Left cardiac atrium (tissue), 4 donors: ENCODE measurements around the gene NUDT1. TPM values are rescaled to one million over a fixed set of nuclear protein-coding genes. Genes with fewer than 3 reads are reported as not detected.
A peak's percentile ranks its signal among the peaks of the same experiment; 100 is the strongest.

Source experiments
- ATAC-seq, 2 donors: fragments of 200-7000 bp; cut with Tn5 transposase; one replicate each; pipeline ENCODE4 v1.9.1; 2020; ENCODE audit warnings: mild to moderate bottlenecking in 2 of 2, moderate library complexity in 2 of 2
- DNase-seq: peaks from one replicate; pipeline ENCODE4 v3.0.0-alpha.2; 2020
- intact Hi-C, 2 donors: fragments of 100-400 bp; cut with DNase I; formaldehyde crosslinking; loops; one replicate each; pipeline versions ENCODE4 v1.14.1 to v1.15.1; 2022 to 2023
- total RNA-seq, 2 donors: library from RNA; stranded (reverse); fragmentation: NEBNext Ultra II Directional; extraction: Animal tissue kit (Norgen Biotek cat#: 25700); gene quantifications; one replicate each; pipeline ENCODE4 v1.2.1, GENCODE V29; 2021
- donor health status: DM: no; HTN: yes; CAD: no.
- donor health status: DM: no; HTN: yes; CAD: no; lungs with severe emphysema.
- donor health status: DM: yes; HTN: yes; CAD: no.
- donor health status: Dilated cardiomyopathy.

The NUDT1 gene
- total RNA-seq, 2 donors from 2014 or later, result 15.4 to 15.8 TPM

DNA sequence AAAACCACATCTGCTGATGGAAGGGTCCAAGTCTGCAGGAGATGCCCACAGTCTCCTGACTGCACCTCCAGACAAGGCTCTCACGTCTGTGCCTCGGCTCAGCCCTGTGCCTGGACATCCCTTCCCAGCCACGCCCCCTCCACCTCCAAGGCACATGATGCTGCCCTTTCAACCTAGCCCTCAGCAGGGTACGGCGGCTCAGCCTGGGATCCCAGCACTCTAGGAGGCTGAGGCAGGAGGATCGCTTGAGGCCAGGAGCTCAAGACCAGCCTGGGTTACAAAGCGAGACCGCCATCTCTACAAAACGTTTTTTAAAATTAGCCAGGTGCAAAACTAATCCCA is 23.6 kb upstream of the NUDT1 start:
- ATAC-seq (no peak), DNase-seq (no peak)
- intact Hi-C loops, result no loop called here

DNA sequence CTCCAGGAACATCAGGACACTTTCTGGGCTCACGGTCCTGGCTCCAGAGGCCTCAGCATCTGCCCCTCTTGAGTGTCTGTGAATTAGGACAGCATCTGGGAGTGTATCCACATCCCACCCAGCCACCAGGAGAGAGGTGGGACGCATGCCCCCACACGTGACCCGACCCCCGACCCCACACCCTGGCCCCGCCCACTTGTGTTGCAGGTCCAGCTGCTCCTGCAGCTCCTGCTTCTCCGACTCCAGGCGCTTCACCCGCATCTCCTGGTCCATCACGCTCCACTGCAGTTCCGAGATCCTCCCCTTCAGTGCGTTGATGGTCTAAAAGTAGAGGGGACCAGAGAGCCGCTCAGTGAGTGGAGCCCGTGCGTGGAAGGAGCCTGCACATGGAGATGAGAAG is 22.9 kb upstream of the NUDT1 start:
- intact Hi-C loops, result no loop called here
- ATAC-seq (no peak), DNase-seq (no peak)

DNA sequence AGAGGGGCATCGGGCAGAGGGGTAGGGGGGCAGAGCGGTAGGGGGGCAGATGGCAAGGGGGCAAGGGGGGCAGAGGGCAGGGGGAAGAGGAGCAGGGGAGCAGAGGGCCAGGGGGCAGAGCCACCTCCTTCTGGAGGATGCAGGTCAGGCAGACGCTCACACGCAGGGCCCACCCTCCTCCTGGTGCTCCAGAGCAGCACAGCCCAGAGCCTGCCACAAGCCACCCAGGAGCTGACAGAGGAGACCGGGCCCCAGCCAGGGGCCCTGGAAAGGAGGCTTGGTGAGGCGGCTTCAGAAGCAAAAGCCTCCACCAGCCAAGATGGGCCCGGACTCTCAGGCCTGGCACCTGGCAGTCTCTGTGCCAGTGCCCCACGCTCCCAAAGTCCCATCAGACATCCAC is 22.4 kb upstream of the NUDT1 start:
- intact Hi-C loops, result no loop called here
- ATAC-seq (no peak), DNase-seq (no peak)

DNA sequence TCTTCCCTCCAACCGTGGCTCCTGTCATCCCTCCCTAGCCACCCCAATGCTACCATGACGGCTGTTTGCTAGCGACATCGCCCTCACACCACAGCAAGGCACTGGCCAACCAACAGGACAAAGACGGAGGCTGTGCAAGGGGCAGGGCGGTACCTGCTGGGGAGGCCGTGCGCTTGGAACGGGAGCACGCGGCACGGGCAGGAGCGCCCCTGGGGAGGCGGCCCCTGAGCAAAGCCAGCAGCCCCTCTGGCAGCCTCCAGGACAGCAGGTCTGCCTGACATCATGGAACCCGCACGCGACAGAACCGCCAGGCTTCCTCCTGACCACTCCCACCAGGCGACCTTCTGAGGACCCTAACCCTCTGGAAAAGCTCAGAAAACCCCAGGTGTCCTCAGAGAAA is 22.0 kb upstream of the NUDT1 start:
- intact Hi-C loops, result no loop called here
- DNase-seq (no peak), ATAC-seq (no peak)

DNA sequence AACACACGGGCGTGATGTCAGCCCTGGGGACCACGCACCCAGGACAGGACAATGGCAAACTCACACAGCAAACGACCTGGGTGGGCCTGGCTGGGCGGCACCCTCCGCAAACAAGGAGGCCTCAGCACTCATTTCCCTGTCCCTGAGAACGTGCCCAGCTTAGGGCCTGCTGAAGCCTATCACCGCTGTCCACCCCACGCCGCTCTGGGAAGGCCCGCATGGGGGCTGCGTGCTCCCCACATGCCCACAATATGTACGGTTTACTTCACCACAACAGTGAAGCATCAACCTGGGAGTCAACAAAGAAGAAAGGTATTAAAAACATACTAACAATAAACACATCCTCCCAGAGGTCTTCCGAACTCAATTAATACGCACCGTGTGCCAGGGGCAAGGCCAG is 21.5 kb upstream of the NUDT1 start:
- DNase-seq (no peak), ATAC-seq (no peak)
- intact Hi-C loops, result no loop called here

DNA sequence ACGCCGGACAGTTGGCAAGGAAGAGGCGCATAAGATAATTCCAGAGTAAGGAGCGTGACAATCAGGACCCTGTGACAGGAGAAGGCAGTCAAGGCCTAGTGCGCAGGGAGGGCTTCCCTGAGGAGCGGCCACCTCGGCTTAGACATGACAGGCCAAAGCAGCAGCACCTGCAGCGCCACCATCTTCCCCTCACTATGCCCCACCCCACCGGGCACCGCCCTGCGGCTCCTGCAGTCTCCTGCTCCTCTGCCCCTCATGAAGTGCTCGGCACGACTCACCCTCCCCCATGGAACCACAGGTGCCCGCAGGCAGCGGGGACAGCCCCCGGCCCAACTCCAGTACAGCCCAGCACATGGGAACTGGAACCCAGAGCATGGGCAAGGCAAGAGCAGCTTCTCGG is 21.1 kb upstream of the NUDT1 start:
- DNase-seq (no peak), ATAC-seq (no peak)

DNA sequence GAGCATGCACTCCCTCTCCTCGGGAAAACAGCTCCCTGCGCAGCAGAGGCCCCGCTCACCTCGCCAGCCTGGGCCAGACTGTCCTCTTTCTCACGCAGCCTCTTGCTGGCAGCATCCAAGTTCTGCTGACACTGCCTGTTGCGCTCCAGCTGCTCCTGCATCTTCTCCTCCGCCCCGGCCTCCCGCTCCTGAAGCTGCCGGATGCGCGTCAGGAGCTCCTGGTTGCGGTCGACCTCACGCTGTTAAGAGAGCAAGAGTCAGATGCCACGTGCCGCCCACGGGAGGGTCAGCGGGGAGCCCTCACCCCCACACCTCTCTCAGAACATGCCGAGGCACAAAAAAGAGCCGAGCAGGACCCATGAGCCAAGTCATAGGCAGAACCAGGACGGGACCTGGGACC is 19.5 kb upstream of the NUDT1 start:
- intact Hi-C loops, result no loop called here
- DNase-seq, result no peak
- ATAC-seq, result no peak

More for the DNA sequence above, 21.1 kb upstream of the NUDT1 start:
- intact Hi-C loops, result no loop called here

DNA sequence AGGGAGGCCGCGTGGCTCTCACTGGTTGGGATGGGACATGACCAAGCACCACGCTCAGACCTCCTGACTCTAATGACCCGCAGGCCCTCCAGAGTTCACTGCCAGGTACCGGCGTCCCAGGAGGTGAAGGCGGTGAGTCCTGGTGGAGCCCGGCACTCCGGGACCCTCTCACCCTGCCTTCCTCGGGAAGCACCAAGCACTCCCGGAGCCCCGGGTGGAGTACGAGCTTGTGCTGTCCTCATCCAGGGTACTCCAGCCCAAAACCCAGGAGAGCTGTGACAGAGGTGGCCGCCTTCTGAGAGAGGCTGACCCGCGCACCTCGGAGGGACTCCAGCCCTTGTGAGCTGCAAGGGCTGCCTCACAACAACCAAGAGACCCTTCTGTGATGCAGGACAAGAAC is 18.7 kb upstream of the NUDT1 start:
- no peak for ATAC-seq
- DNase-seq, result no peak
- intact Hi-C loops, result no loop called here

DNA sequence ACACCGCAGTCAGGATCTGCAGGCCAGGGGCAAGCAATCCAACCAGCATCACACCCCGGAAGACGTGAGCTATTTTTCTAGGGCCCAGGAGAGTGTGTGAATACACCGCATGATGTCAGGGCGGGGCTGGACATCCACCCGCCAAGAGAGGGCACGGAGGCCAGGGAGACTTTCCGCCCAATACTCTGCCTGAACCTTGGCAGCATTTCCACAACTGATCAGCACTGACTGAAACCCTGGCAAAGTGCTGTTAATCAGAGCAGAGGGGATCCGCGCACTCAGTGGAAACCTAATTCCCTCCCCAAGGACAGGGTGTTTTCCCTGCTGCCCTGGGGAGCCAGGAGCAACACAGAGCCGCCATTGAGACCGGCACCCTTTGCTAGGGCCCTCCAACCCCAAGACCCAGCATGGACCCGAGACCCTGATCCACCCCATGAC is 17.5 kb upstream of the NUDT1 start:
- intact Hi-C loops, result no loop called here
- DNase-seq (no peak), ATAC-seq (peak in 1 of 2 donors; percentile 17)

DNA sequence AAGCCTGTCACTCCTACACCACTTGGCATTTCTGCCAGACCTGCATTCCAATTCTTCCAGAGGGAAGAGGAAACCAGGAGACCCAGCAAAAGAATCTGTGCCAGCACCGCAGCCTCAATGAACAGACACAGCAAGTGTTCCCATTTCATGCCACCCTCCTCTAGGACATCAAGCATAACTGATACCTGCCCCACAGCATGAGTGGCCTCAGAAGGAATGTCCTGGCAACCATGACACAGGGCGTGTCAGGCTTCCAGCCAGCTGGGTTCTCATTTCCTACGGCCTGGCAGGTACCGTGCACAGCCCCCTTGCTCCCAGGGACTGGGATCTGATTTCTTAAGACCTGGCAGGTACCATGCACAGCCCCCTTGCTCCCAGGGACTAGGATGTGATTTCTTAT is 17.1 kb upstream of the NUDT1 start:
- no peak for ATAC-seq
- intact Hi-C loops, result no loop called here

DNA sequence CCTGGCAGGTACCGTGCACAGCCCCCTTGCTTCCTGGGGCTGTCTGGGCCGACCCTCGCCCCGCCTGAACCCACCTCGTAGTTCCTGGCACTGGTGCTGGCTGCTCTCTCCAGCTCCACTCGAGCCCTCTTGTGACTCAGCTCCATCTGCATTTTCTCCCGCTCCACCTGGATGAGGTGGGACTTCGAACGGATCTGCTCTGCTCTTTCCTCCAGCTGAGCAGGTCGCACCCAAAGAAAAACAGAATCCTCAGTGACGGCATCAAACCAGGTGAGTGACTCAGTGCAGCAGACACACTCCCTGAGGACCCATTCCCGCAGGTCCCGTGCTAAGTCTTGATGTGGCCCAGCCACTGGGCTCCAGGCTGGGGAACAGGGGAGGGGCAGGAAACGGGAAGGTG is 16.7 kb upstream of the NUDT1 start:
- DNase-seq (no peak), ATAC-seq (no peak)
- intact Hi-C loops, result no loop called here

More for the DNA sequence above, 17.1 kb upstream of the NUDT1 start:
- no peak for DNase-seq

DNA sequence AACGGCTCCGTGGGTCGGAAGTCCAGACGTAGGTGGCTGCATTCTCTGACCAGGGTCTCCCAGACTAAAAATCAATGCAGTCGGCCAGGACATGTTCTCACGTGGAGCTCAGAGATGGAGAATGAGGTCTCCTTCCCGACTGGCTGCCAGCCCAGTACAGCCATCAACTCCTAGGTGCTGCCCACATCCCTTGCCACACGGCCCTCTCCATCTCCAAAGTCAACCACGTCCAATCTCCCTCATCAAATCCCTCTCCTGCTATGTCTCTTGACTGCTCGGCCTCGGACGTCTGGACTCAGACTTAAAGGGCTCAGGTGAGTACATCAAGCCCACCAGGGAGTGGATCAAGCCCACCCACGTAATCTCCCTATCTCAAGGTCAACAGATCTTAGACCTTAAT is 16.2 kb upstream of the NUDT1 start:
- intact Hi-C loops, result no loop called here
- DNase-seq (no peak), ATAC-seq (no peak)

DNA sequence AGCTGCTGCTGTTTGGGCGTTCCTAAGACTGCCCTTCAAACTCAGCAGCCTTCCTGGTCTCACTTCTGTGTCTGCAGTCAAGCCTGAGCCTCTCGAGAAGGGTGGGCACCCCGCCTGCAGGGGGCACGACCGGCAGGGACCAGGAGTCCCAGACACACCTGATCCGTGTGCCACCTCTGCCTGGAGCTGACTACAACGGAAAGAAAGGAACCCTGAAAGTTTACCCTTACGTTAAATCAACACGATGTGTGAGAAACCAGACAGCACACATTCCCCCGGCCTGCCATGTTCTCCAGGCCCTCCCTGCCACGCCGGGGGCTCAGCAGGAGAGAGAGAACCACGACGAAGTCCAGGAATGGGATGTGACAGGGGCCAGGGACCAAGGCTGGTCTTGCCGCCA is 14.3 kb upstream of the NUDT1 start:
- intact Hi-C loops, result no loop called here

DNA sequence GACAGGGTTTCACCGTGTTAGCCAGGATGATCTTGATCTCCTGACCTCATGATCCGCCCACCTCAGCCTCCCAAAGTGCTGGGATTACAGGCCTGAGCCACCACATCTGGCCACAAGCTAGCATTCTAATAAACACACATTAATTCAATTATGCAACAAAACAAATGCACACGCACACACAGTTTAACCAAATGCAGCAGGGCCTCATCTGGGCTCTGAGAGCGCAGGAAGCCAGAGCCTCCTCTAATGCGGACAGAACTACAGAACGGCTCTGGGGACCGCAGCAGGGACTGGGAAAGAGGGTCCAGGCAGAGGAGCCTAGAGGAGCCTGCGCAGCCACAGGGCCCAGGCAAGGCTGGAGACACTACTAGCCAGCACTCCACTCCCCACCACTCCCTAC is 13.1 kb upstream of the NUDT1 start:
- ATAC-seq (no peak), DNase-seq (no peak)
- intact Hi-C loops, result no loop called here

More for the DNA sequence above, 14.3 kb upstream of the NUDT1 start:
- DNase-seq (no peak), ATAC-seq (no peak)

DNA sequence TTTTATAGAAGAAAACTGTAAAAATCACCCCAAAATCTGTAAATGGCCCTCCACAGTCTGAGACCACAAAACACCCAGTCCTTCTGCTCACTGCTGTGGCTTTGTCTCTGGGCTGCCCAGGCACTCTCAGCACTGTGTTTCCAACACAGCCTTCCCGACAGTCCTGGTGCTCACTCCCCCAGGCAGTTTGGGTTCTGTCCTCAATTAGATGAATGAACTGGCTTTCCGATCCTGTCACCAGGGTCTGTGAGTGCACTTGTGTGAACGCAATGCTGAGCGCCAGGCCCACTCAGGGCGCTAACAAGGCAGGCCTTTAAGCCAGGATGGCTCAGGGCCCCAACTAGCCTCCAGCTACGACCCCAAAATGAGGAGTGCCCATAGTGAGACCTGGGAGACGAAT is 12.6 kb upstream of the NUDT1 start:
- ATAC-seq, result no peak
- intact Hi-C loops, result no loop called here
- no peak for DNase-seq

DNA sequence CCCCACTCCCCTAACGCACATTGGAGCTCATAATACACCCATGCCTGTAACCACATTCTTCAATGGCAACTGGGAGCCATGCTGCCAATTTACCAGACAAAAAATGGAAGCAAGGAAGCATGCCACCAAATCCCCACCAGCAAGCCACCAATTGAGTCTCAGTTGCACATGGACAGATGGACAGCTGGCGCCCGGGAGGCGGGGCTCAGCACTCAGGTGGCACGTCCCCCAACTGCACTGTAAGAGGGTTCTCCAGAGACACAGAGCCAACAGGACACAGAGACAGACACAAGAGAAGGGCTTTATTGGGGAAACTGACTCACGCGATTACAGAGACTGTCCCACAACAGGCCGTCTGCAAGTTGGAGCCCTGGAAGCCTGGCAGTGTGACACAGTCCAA is 11.8 kb upstream of the NUDT1 start:
- no peak for DNase-seq
- intact Hi-C loops, result no loop called here
- ATAC-seq, result no peak

DNA sequence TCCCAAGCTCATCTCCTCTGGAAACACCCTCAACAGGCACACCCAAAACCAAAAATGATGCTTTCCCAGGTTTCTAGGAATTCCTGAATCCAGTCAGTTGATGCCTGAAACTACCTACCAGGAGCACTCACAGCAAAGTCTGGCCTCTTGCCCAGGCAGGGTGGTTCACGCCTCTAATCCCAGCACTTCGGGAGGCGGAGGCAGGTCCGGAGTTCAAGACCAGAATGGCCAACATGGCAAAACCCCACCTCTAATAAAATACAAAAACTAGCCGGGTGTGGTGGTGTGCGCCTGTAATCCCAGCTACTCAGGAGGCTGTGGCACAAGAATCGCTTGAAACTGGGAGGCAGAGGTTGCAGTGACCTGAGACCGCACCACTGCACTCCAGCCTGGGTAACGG is 11.1 kb upstream of the NUDT1 start:
- intact Hi-C loops, result no loop called here
- DNase-seq (no peak), ATAC-seq (no peak)

DNA sequence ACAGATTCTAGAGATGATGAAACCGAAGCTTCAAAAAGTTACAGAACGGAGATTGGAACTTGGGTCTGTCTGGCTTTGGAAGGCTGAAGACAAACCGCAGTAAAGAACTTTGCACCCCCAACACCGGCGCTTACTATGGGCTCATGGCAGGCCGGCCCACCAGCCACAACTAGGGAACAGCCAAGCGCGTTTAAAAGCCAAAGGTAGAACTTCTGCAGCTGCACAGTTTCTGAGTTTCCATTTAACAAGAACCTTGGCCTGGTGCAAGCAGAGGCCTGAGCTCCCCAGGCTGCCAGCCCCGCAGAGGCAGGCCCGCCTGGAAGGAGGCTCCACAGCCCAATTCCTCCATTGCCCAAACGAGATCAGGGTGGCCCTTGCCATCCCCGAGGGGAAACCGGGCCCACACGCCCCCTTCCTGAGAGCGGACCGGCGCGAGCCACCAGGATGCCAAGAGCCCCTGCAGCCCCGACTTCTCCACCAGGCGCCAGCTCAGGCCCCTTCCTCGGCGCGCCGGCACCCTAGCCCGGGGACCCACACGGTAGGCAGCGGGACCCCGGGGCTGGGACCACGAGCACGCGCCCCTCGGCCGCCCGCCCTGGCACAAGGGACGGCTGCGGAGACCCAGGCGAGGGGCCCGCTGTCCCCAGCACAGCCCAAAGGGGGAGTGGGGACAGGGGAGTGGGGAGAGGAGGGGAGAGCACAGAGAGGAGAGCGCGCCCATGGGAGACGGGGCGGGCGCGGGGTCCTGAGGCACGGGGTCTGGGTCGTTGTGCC is 9.8 kb upstream of the NUDT1 start:
- DNase-seq (no peak), ATAC-seq (peak; percentile 45 to 52)
- intact Hi-C loops, result no loop called here

DNA sequence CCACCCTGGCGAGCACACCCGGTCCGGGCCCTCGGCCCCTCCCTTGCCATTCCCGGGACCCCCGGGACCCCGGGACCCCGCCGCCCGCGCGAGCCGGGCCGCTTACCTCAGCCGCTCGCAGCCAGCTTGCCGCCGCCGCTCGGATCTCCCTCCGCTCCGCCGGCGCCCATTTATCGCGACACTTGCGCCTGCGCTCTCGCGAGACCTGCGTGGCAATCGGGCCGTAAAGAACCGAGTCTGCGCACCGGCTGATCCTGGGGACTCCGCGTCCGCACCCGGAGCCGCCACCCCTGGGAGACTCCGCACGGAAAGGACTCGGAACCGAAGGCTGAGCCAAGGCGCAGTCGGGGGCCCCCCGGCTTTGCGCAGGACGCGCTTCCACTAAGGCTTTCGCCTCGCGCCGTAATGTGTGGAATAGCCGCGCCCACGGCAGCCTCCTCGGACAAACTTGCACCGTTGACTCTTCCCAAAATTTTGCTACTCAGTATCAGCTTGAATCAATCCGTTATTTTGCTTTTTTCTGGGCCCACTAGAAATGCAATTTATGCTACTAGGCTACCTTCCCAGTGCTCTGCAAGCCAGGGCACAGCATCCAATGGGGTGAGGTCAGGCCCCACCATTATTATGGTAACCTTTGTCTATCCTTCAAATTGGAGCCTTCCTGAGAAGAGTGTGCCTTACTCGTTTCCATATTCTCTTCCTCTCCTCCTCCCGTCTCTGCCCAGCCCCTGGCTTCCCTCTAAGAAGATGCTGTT is 9.1 kb upstream of the NUDT1 start, which contains the start of gene MAD1L1:
MAD1L1 (minus strand) TSS at position 180 of the 755 bp plus-strand sequence. CDS start 2,812 bp downstream, outside the sequence.
- peak; percentile 93 for DNase-seq
- peak; percentile 92 to 93 for ATAC-seq
- intact Hi-C loops, result no loop called here

DNA sequence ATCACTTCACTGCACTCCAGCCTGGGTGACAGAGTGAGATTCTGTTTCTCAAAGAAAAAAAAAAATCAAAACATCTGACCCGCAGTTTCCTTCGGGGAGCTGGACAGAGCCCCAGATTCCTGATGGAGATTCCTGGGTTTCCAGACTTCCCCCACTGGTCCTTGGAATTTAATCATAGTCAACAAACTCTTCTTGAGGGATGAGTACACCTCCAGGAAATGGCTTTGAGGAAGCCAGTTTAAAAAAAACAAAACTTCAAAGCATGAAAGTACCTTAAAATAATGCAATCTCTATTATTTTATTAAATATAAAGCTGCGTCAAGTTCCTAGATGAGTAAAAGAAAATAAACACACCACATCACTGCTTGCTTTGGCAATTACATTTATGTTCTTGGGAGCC is 8.1 kb upstream of the NUDT1 start:
- ATAC-seq (no peak), DNase-seq (no peak)
- intact Hi-C loops, result no loop called here

DNA sequence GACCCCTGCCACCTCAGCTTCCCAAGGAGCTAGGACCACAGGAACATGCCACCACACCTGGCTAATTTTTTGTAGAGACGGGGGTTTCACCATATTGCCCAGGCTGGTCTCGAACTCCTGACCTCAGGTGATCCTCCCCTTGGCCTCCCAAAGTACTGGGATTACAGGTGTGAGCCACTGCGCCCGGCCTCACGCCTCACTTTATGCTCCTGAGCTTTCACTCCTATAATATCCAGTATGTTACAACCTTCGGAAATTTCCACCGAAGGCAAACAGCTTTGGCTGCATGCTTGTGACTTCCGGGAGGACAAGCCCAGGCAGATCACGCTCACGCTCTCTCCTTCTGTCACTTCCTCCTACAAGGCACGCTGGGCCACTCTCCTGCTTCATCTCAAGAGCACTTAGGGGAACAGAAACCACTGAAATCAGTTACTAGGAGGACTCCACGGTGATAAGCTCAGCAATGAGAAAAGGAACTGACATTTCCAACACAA is 4.9 kb upstream of the NUDT1 start:
- intact Hi-C loops, result no loop called here
- ATAC-seq (no peak), DNase-seq (no peak)
